ENCODE data around the gene TSSK6. TPM values are rescaled to one million over a fixed set of nuclear protein-coding genes. Genes with fewer than 3 reads are reported as not detected.

TSSK6 gene
- total and polyA plus RNA-seq, 4 donors: 0.21 to 2.3 (median 1.1) TPM

GRCh38 chr19:19530889-19531288 is 15.5 kb upstream of the TSSK6 start:
- no peak for TF ChIP-seq FOXA2 (IDR thresholded peaks at IDR 0.05)
- no peak for TF ChIP-seq HNF4G (IDR thresholded peaks at IDR 0.05)
- TF ChIP-seq SP1 (IDR thresholded peaks at IDR 0.05): no peak
- TF ChIP-seq RXRA (IDR thresholded peaks at IDR 0.05): no peak
- TF ChIP-seq TAF1 (conservative IDR thresholded peaks at IDR 0.05): no peak
- no peak for TF ChIP-seq ATF3 (IDR thresholded peaks at IDR 0.05)
- no peak for TF ChIP-seq GABPA (IDR thresholded peaks at IDR 0.05 in 1 of 2, conservative IDR thresholded peaks at IDR 0.05 in 1 of 2)
- no peak for TF ChIP-seq NR2F2 (IDR thresholded peaks at IDR 0.05)
- TF ChIP-seq FOXA1 (IDR thresholded peaks at IDR 0.05): no peak
- TF ChIP-seq EGR1 (IDR thresholded peaks at IDR 0.05; ENCODE audit: low read depth in 2 of 2): no peak
- no peak for TF ChIP-seq REST (IDR thresholded peaks at IDR 0.05)
- TF ChIP-seq HNF4A (conservative IDR thresholded peaks at IDR 0.05): no peak
- TF ChIP-seq MAX (IDR thresholded peaks at IDR 0.05): no peak
- no peak for TF ChIP-seq CTCF (IDR thresholded peaks at IDR 0.05; ENCODE audit: low read depth, low read length, missing input control)
- no peak for TF ChIP-seq ZBTB33 (IDR thresholded peaks at IDR 0.05)
- WGBS: 86% methylated on average over 4 of the region's 4 CpGs

GRCh38 chr19:19530423-19530804 is 15.1 kb upstream of the TSSK6 start:
- 72% methylated on average over 9 of the region's 9 CpGs for WGBS
- no peak for TF ChIP-seq ATF3 (IDR thresholded peaks at IDR 0.05)
- TF ChIP-seq HNF4A (conservative IDR thresholded peaks at IDR 0.05): no peak
- no peak for TF ChIP-seq EGR1 (IDR thresholded peaks at IDR 0.05; ENCODE audit: low read depth in 2 of 2)
- TF ChIP-seq REST (IDR thresholded peaks at IDR 0.05): no peak
- no peak for TF ChIP-seq YY1 (IDR thresholded peaks at IDR 0.05)
- TF ChIP-seq FOXA1 (IDR thresholded peaks at IDR 0.05): no peak
- no peak for TF ChIP-seq SP1 (IDR thresholded peaks at IDR 0.05)
- peaks cover 0 to 7% (median 3%) of the 10 kb centered on the region in 4 donors for H3K4me1 ChIP-seq (ENCODE audit: control insufficient read depth in 4 of 4, insufficient read depth in 4 of 4, low read length in 3 of 4)
- no peak overlapping the region for H3K27ac ChIP-seq (ENCODE audit: low read depth in 1 of 2, low read length in 2 of 2)
- peaks cover 0 to 10% (median 6%) of the 10 kb centered on the region in 4 donors for H3K36me3 ChIP-seq (ENCODE audit: control insufficient read depth in 4 of 4, insufficient read depth in 3 of 4, low read depth in 1 of 4, low read length in 3 of 4)
- no peak overlapping the region for H3K4me3 ChIP-seq (ENCODE audit: low read depth in 1 of 3, low read length in 3 of 3)
- DNase-seq (ENCODE audit: low spot score): no peak
- H3K9me3 ChIP-seq (ENCODE audit: control insufficient read depth in 4 of 4, low read length in 3 of 4): no peaks in the 10 kb centered on the region
- no peak overlapping the region for H3K9ac ChIP-seq (ENCODE audit: low read depth in 1 of 2, low read length in 2 of 2)
- H3K27me3 ChIP-seq (ENCODE audit: control insufficient read depth in 4 of 4, insufficient read depth in 4 of 4, low read length in 3 of 4): no peaks in the 10 kb centered on the region

More at GRCh38 chr19:19530889-19531288, 15.5 kb upstream of the TSSK6 start:
- Histone ChIP-seq H3K27me3 (ENCODE audit: control insufficient read depth in 4 of 4, insufficient read depth in 4 of 4, low read length in 3 of 4) (no peaks in the 10 kb centered on the region), H3K4me1 (ENCODE audit: control insufficient read depth in 4 of 4, insufficient read depth in 4 of 4, low read length in 3 of 4) (peaks cover 0 to 7% (median 3%) of the 10 kb centered on the region in 4 donors), H3K9ac (ENCODE audit: low read depth in 1 of 2, low read length in 2 of 2) (no peak overlapping the region), H3K4me3 (ENCODE audit: low read depth in 1 of 3, low read length in 3 of 3) (no peak overlapping the region), H3K27ac (ENCODE audit: low read depth in 1 of 2, low read length in 2 of 2) (no peak overlapping the region), H3K9me3 (ENCODE audit: control insufficient read depth in 4 of 4, low read length in 3 of 4) (no peaks in the 10 kb centered on the region), H3K36me3 (ENCODE audit: control insufficient read depth in 4 of 4, insufficient read depth in 3 of 4, low read depth in 1 of 4, low read length in 3 of 4) (peaks cover 0 to 10% (median 6%) of the 10 kb centered on the region in 4 donors)
- DNase-seq (ENCODE audit: low spot score): no peak

All from liver (tissue), 9 donors.